Measurements from ENCODE around the gene VWA3B. TPM values are rescaled to one million over a fixed set of nuclear protein-coding genes. Genes with fewer than 3 reads are reported as not detected.
"Not testable (repeated sequence)": the region's sequence is repeated elsewhere in the genome, so short reads cannot be mapped to it uniquely, and the experiment has no call there.

VWA3B gene
- total RNA-seq, 1 experiment from 2014 or later: not detected

DNA sequence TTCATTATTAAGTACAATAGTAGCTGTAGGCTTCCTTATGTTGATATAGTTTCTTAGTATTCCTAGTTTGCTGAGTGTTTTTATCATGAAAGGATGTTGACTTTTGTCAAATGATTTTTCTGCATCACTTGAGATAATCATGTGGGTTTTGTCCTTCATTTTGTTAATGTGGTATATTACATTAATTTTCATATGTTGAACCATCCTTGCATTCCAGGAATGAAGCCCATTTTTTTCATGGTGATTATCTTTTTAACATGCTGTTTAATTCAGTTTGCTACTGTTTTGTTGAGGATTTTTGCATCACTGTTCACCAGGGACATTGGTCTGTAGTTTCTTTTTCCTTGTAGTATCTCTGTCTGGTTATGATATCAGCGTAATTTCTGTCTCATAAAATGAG is 176.4 kb downstream of the VWA3B start:
- Histone ChIP-seq H2AK5ac (ENCODE audit: insufficient read length, low read length) (no peak overlapping the region), H2BK20ac (ENCODE audit: low read depth, low read length, poor library complexity, severe bottlenecking) (no peak overlapping the region), H3K79me2 (ENCODE audit: insufficient read depth, low read length) (no peaks in the 10 kb centered on the region), H3K9ac (ENCODE audit: extremely low read depth, insufficient read length, low read length) (no peak overlapping the region), H3K27ac (ENCODE audit: insufficient read length, low read depth, low read length) (no peak overlapping the region), H4K91ac (ENCODE audit: insufficient read length, low read depth, low read length) (no peak overlapping the region), H4K20me1 (ENCODE audit: control insufficient read depth, insufficient read depth, insufficient read length) (no peaks in the 10 kb centered on the region), H3K9me3 (ENCODE audit: control insufficient read depth, low read depth, low read length) (no peaks in the 10 kb centered on the region), H3T11ph (ENCODE audit: low read length) (no peak overlapping the region), H3K14ac (ENCODE audit: insufficient read depth, low read length) (no peak overlapping the region), H3K18ac (ENCODE audit: insufficient read length, low read depth, low read length) (no peak overlapping the region), H2BK15ac (ENCODE audit: low read depth, low read length) (no peak overlapping the region), H2AFZ (ENCODE audit: low read length) (no peak overlapping the region), H3K27me3 (ENCODE audit: insufficient read depth, low read length) (no peaks in the 10 kb centered on the region), H4K8ac (replicated peaks; ENCODE audit: insufficient read length, low read depth, low read length) (no peak overlapping the region), H3K23ac (ENCODE audit: insufficient read length, low read depth, low read length) (no peak overlapping the region), H3K4me1 (ENCODE audit: insufficient read depth, low read length) (no peaks in the 10 kb centered on the region), H2BK5ac (ENCODE audit: insufficient read length, low read length) (no peak overlapping the region), H2BK120ac (ENCODE audit: low read depth, low read length, poor library complexity, severe bottlenecking) (no peak overlapping the region), H3K56ac (ENCODE audit: insufficient read length, low read depth, low read length) (no peak overlapping the region), H3K4me2 (ENCODE audit: insufficient read depth, insufficient read length, low read length) (no peak overlapping the region), H3K79me1 (ENCODE audit: insufficient read depth, low read depth, low read length, poor library complexity, severe bottlenecking) (no peaks in the 10 kb centered on the region), H2BK12ac (ENCODE audit: insufficient read length, low read depth, low read length) (no peak overlapping the region), H3K4ac (ENCODE audit: low read depth, low read length) (no peak overlapping the region), H3K23me2 (ENCODE audit: insufficient read length, low read depth, low read length, poor library complexity, severe bottlenecking) (no peaks in the 10 kb centered on the region), H4K5ac (ENCODE audit: insufficient read length, low read depth, low read length) (no peak overlapping the region)
- no CpG with 5 or more reads among the region's 1 CpG for WGBS (ENCODE audit: extremely low coverage, insufficient read length, low lambda C conversion rate)
- no peak overlapping the region for H3K27ac Mint-ChIP-seq
- H3K36me3 Mint-ChIP-seq (ENCODE audit: insufficient read depth in 1 of 3, low read depth in 3 of 3): peaks cover 0 to 13% (median 7%) of the 10 kb centered on the region in 3 experiments; a peak in 5 of 7 replicates
- H3K9me3 Mint-ChIP-seq: peaks cover 19 to 27% of the 10 kb centered on the region in 2 experiments
- TF ChIP-seq, protein P1, sequence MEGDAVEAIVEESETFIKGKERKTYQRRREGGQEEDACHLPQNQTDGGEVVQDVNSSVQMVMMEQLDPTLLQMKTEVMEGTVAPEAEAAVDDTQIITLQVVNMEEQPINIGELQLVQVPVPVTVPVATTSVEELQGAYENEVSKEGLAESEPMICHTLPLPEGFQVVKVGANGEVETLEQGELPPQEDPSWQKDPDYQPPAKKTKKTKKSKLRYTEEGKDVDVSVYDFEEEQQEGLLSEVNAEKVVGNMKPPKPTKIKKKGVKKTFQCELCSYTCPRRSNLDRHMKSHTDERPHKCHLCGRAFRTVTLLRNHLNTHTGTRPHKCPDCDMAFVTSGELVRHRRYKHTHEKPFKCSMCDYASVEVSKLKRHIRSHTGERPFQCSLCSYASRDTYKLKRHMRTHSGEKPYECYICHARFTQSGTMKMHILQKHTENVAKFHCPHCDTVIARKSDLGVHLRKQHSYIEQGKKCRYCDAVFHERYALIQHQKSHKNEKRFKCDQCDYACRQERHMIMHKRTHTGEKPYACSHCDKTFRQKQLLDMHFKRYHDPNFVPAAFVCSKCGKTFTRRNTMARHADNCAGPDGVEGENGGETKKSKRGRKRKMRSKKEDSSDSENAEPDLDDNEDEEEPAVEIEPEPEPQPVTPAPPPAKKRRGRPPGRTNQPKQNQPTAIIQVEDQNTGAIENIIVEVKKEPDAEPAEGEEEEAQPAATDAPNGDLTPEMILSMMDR (conservative IDR thresholded peaks at IDR 0.05): no peak
- H3K4me3 Mint-ChIP-seq: no peak overlapping the region
- peaks cover 2% of the 10 kb centered on the region for H3K27me3 Mint-ChIP-seq (ENCODE audit: low read depth)
- DNase-seq: no peak
- H3K4me1 Mint-ChIP-seq: no peaks in the 10 kb centered on the region

DNA sequence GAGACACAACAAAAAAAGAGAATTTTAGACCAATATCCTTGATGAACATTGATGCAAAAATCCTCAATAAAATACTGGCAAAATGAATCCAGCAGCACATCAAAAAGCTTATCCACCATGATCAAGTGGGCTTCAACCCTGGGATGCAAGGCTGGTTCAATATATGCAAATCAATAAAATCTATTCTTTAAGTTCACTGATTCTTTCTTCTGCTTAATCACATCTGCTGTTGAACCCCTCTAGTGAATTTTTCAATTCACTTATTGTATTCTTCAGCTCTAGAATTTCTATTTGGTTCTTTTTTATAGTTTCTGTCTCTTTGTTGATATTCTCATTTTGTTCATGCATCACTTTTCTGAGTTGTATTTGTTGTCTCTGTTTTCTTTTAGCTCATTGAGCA is 181.3 kb downstream of the VWA3B start:
- H3K4me2 ChIP-seq (ENCODE audit: insufficient read depth, insufficient read length, low read length); H3K4ac ChIP-seq (ENCODE audit: low read depth, low read length); H3K23me2 ChIP-seq (ENCODE audit: insufficient read length, low read depth, low read length, poor library complexity, severe bottlenecking); H3K56ac ChIP-seq (ENCODE audit: insufficient read length, low read depth, low read length); H2BK20ac ChIP-seq (ENCODE audit: low read depth, low read length, poor library complexity, severe bottlenecking); H2BK15ac ChIP-seq (ENCODE audit: low read depth, low read length); H4K5ac ChIP-seq (ENCODE audit: insufficient read length, low read depth, low read length); H3K27me3 ChIP-seq (ENCODE audit: insufficient read depth, low read length); H3K18ac ChIP-seq (ENCODE audit: insufficient read length, low read depth, low read length); H3T11ph ChIP-seq (ENCODE audit: low read length); H3K27ac ChIP-seq (ENCODE audit: insufficient read length, low read depth, low read length); H2BK120ac ChIP-seq (ENCODE audit: low read depth, low read length, poor library complexity, severe bottlenecking); H2BK5ac ChIP-seq (ENCODE audit: insufficient read length, low read length); H4K20me1 ChIP-seq (ENCODE audit: control insufficient read depth, insufficient read depth, insufficient read length); DNase-seq; H3K9me3 ChIP-seq (ENCODE audit: control insufficient read depth, low read depth, low read length); H3K9ac ChIP-seq (ENCODE audit: extremely low read depth, insufficient read length, low read length); H3K4me1 Mint-ChIP-seq; H3K79me2 ChIP-seq (ENCODE audit: insufficient read depth, low read length); H4K8ac ChIP-seq (replicated peaks; ENCODE audit: insufficient read length, low read depth, low read length); H3K27ac Mint-ChIP-seq; H2AK5ac ChIP-seq (ENCODE audit: insufficient read length, low read length); H2AFZ ChIP-seq (ENCODE audit: low read length); H3K27me3 Mint-ChIP-seq (ENCODE audit: low read depth); H3K4me3 Mint-ChIP-seq; H3K23ac ChIP-seq (ENCODE audit: insufficient read length, low read depth, low read length); H3K79me1 ChIP-seq (ENCODE audit: insufficient read depth, low read depth, low read length, poor library complexity, severe bottlenecking); H3K4me1 ChIP-seq (ENCODE audit: insufficient read depth, low read length); H4K91ac ChIP-seq (ENCODE audit: insufficient read length, low read depth, low read length); H3K14ac ChIP-seq (ENCODE audit: insufficient read depth, low read length); H2BK12ac ChIP-seq (ENCODE audit: insufficient read length, low read depth, low read length): not testable (repeated sequence)
- peaks cover 16 to 19% of the 10 kb centered on the region in 2 experiments for H3K9me3 Mint-ChIP-seq
- H3K36me3 Mint-ChIP-seq (ENCODE audit: insufficient read depth in 1 of 3, low read depth in 3 of 3): peaks cover 0 to 11% (median 7%) of the 10 kb centered on the region in 3 experiments; a peak in 3 of 7 replicates
